HG02571 (cell line): ENCODE data around the gene MSL2.
"Not testable (repeated sequence)": the region's sequence is repeated elsewhere in the genome, so short reads cannot be mapped to it uniquely, and the experiment has no call there.

ENCODE experiments used
- ATAC-seq: cut with Tn5 transposase; IDR thresholded peaks from one replicate; pipeline ENCODE4 v1.9.1; 2021; ENCODE audit warnings: mild to moderate bottlenecking, moderate library complexity; ENCODE audit not compliant: unreplicated experiment

The MSL2 gene

GRCh38 chr3:136193278-136194054 is 2.7 kb downstream of the MSL2 start:
- no peak for ATAC-seq

GRCh38 chr3:136192831-136193230 is 3.3 kb downstream of the MSL2 start:
- no peak for ATAC-seq

DNA sequence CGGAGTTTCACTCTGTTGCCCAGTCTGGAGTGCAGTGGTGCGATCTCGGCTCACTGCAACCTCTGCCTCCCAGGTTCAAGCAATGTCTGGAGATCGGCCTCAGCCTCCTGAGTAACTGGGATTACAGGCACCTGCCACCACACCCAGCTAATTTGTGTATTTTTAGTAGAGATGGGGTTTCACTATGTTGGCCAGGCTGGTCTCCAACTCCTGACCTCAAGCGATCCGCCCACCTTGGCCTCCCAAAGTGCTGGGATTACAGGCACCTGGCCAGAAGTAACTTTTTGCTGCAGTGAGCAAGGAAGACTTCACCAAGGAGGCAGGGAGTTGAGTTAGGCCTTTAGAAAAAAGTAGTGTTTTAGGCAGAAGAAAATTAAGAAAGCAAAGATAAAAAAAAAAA is 3.9 kb downstream of the MSL2 start:
- not testable (repeated sequence) for ATAC-seq

- no peak for ATAC-seq
Measured at GRCh38 chr3:136189859-136190617, 6.1 kb downstream of the MSL2 start.

- ATAC-seq = no peak
Measured at GRCh38 chr3:136189043-136189442, 7.1 kb downstream of the MSL2 start.

GRCh38 chr3:136187868-136188267 is 8.3 kb downstream of the MSL2 start:
- ATAC-seq = no peak

GRCh38 chr3:136186846-136187245 is 9.3 kb downstream of the MSL2 start:
- ATAC-seq = no peak

DNA sequence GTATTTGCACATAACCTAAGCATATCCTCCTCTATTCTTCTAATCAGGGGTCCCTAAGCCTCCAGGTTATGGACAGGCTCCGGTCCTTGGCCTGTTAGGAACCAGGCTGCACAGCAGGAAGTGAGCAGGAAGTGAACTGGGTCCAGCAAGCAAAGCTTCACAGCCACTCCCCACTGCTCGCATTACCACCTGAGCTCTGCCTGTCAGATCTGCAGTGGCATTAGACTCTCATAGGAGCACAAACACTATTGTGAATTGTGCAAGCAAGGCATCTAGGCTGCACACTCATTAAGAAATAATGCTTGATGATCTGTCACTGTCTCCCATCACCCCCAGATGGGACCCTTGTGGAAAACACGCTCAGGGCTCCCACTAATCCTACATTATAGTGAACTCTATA is 9.8 kb downstream of the MSL2 start:
- no peak for ATAC-seq

DNA sequence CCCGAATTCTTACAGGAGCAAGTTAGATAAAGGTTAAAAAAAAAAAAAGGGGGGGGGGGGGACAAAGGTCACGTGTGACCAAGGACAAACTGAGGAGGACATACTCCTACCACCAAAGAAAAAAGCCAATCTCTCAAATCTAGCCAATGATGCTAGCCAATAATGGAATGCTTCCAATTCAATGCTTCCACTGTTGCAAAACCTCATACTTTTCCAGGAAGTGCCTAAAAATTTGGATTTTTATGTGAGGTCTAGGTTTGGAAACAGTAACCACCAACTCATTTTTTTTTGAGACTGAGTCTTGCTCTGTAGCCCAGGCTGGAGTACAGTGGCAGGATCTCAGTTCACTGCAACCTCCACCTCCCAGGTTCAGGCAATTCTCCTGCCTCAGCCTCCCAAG is 11.4 kb downstream of the MSL2 start:
- no peak for ATAC-seq

DNA sequence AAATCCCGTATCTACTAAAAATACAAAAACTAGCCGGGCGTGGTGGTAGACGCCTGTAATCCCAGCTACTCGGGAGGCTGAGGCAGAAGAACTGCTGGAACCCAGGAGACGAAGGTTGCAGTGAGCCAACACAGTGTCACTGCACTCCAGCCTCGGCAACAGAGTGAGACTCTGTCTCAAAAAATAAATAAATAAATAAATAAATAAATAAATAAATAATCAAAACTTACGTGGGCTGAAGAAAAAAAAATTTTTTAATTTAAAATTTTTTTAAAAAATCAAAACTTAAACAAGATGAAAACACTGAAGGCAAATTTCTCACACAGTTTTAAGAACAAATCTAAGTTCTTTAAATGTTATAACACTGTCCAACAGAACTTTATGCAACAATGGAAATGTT is 14.4 kb downstream of the MSL2 start:
- no peak for ATAC-seq

DNA sequence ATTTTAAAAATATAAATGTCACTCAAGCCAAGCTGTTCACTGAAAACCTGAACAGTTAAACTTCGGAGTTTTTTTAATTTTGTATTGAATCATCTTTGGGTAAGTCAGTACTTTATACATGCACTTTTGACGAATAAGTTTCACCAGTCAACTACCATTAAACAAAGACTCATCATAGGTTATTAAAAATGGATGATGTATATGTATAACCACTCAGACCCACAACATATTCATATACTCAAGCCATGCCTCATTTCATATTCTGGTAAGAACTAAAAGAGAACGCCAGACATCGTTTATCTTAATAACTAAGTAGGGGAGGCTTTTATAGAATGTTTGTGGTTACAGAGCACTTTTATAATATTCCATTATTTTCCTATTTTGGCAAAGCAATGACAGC is 18.3 kb downstream of the MSL2 start:
- ATAC-seq = no peak

DNA sequence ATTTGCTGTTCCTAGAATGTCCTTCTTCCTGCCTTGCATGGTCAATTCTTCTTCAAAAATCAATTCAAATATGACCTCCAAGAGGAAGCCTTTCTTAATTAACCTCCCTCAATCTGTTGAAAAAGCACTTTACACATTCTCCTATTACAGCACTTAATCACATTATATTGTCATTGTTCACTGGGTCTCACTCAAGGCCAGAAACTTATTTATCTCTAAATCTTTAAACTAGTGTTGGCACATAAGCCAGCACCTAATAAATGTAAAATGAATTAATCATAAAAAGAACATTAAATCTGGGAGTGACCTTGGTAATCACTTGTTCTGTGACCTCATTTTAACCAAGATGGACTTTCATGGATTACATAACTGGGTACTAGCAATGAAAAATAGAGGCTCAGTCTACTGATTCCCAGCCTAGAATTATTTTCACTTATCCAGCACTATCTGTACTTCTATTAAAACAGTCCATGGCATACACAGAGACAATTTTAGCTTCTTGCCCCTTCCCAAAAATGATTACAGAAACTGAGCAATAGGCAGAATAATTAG is 22.1 kb downstream of the MSL2 start:
- ATAC-seq = no peak

DNA sequence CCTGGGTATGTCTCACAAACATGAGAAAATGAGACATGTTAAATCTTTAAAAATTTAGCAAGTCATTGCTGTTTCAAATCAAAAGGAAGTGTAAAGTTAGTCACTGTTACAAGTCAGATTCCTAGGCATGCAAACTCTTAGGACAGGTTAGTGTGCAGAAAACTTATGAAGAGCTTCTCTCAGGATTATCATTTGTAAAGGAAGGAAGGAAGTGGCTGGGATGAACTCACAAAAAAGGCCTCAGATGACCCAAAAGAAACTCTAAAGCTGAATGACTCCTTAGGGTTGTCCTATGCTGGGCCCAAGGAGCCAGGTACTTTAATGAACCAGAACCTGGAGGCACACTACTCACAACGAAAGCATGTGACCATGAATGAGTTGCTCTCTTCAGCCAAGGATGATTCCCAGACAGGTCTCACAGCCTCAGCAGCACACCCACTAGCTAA is 25.0 kb downstream of the MSL2 start:
- ATAC-seq = no peak

- ATAC-seq = not testable (repeated sequence)
Measured at GRCh38 chr3:136168236-136168635, 27.9 kb downstream of the MSL2 start.

DNA sequence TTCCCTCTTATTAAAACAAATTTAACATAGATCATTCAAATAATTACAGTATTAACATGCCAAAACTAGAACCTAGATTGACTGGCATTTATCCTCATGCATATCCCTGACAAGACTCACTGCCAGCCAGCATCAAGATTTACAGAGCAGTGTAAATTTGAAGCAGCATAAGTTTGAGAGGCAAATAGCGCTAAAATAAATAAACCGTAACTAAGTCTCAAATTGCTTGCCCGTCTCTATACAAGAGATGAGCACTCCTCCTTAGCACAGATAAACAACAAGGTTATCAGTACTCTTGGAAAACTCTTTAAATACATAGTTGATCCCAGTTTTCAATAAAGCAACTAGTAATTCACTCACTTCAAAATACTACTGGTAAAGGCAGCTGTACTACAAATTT is 29.6 kb downstream of the MSL2 start:
- no peak for ATAC-seq

- not testable (repeated sequence) for ATAC-seq
Measured at GRCh38 chr3:136163607-136164006, 32.5 kb downstream of the MSL2 start.

GRCh38 chr3:136162322-136162721 is 33.8 kb downstream of the MSL2 start:
- ATAC-seq = no peak

GRCh38 chr3:136161516-136161915 is 34.6 kb downstream of the MSL2 start:
- no peak for ATAC-seq

- ATAC-seq = no peak
Measured at GRCh38 chr3:136152963-136153362, 43.2 kb downstream of the MSL2 start.

DNA sequence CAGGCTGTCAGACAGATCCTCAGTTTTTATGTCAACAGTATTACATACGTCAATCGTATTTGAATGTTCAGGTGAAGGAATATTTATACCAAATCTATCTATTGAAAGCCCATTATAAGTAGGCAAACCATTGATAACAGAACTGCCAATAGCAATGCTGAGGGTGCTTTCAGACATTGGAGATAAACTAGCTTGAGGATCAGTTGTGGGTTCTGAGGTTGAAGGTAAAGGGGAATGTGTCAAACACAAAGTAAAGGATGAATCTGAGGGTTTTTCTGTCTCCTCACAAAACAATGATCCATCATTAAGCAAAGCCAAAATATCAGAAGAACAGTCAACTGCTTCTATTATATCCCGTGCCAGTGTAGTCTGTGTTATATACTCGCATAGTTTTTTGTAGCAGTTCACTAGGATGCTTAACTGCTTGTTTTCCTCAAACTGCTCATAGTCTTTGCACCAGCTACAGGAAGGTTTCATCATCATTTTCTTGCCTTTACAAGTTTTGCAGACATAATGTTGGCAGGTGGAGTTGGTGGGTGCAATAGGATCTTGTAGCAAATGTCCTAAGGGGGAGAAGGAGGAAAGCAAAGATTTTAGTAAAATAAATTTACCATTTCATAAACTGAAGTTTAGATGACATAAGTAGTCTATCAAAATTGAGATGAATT is 43.8 kb downstream of the MSL2 start:
- ATAC-seq = no peak

DNA sequence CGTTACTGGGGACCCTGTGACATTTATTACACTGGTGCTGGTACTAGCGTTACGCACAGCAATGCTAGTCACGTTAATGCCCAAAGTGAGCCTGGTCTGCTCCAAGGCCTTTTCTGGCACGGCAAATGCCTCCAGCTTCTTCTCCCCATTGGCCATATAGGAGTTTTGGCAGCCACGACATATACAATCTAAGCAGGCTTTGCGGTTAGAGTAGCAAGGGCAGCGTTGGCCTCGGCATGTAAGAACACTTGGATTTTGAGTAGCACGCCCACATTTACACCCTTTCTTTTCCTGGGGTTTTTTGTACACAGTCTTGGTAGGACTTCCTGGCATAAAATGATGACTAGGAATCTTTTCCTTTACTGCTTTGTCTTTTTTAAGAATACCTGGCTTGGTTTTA is 44.9 kb downstream of the MSL2 start:
- ATAC-seq = no peak
